Ovary (tissue), 9 donors: ENCODE results near the gene ACTL6A. TPM values are rescaled to one million over a fixed set of nuclear protein-coding genes. Genes with fewer than 3 reads are reported as not detected.

Experiments used
- DNase-seq, 5 donors: peaks; one replicate each; pipeline ENCODE4 v3.0.0-alpha.2; 2019 to 2020
- H3K27ac ChIP-seq, 2 donors: fragments of 200-600 bp; one replicate each; pipeline versions ENCODE4 v1.5.1 to v1.8.0; 2019 to 2022
- H3K27me3 ChIP-seq: fragments of 200-600 bp; one replicate; pipeline ENCODE4 v1.8.0; 2022
- H3K36me3 ChIP-seq: fragments of 200-600 bp; sonication (generic); one replicate; pipeline ENCODE4 v1.5.1; 2019
- H3K4me1 ChIP-seq: one replicate; pipeline ENCODE4 v1.8.1; 2013; ENCODE audit warnings: mild to moderate bottlenecking, moderate library complexity; ENCODE audit not compliant: insufficient read depth
- H3K4me3 ChIP-seq: fragments of 200-600 bp; sonication (generic); one replicate; pipeline ENCODE4 v1.5.1; 2017
- H3K9me3 ChIP-seq, 2 donors: fragments of 200-600 bp in 1 of 2; sonication (generic) in 1 of 2; one replicate each; pipeline versions ENCODE4 v1.5.1 to v1.8.1; 2013 to 2019; ENCODE audit warnings: mild to moderate bottlenecking in 1 of 2, moderate library complexity in 1 of 2
- CTCF ChIP-seq, 3 donors: fragments of 450-650 bp in 2 of 3; fragments of 200-600 bp in 1 of 3; IDR thresholded peaks; one replicate each; pipeline versions ENCODE4 v1.5.1 to v1.8.0; 2016 to 2022; ENCODE audit warnings: antibody characterized with exemption in 3 of 3, mild to moderate bottlenecking in 1 of 3
- EP300 ChIP-seq: sonication (generic); formaldehyde crosslinking; IDR thresholded peaks from one replicate; pipeline ENCODE4 v1.6.1; 2017; ENCODE audit warnings: antibody characterized with exemption
- POLR2A ChIP-seq: fragments of 450-650 bp; IDR thresholded peaks from one replicate; pipeline ENCODE4 v1.6.1; 2017; ENCODE audit warnings: antibody characterized with exemption, mild to moderate bottlenecking, moderate library complexity
- WGBS, 3 donors: extraction: QIAGEN DNeasy Blood & Tissue Kit in 1 of 3; methylation state at CpG; one replicate each; pipeline versions ENCODE4 v1.1.5 to v1.1.7; 2013 to 2017; 5-methylcytosine and 5-hydroxymethylcytosine counted together
- intact Hi-C, 4 donors: fragments of 100-400 bp; cut with DNase I; formaldehyde crosslinking; loops; one replicate each; pipeline versions ENCODE4 v1.11.0 to v1.15.1; 2022 to 2023
- polyA plus RNA-seq, 2 donors: library from polyadenylated mRNA; stranded (reverse); fragments of 200-250 nt in 1 of 2; fragments of 350-450 nt in 1 of 2; fragmentation: Illumina TruSeq in 1 of 2; extraction: RNeasy Lipid Tissue Mini Kit (QIAGEN cat#74804) in 1 of 2; gene quantifications; one replicate each; pipeline ENCODE4 v1.2.3, GENCODE V29; 2013 to 2014
- total RNA-seq, 7 donors: library from RNA; depleted of rRNA in 2 of 7; stranded (reverse); fragments of >200 nt in 2 of 7; fragmentation: NEBNext Ultra II Directional in 3 of 7; extraction: Animal tissue kit (Norgen Biotek cat#: 25700) in 3 of 7; gene quantifications; one replicate each; pipeline versions ENCODE4 v1.1.0 to v1.2.4, GENCODE V29; 2016 to 2023
- donor health status: DM: no; HTN: no; CAD: no; lungs with moderate emphysema.
- donor health status: DM: no; HTN: no; CAD: no.
- donor health status: Bipolar disorder and iron deficiency.
- donor health status: DM: yes; HTN: yes; CAD: no.
- donor health status: DM: no; HTN: no; CAD: no.
- donor health status: DM: yes; HTN: yes; CAD: no.

Gene ACTL6A
- total and polyA plus RNA-seq, 9 donors = 34.6 to 53.0 (median 42.1) TPM

GRCh38 chr3:179610066-179610465, 47.3 kb downstream of the ACTL6A start:
- no peaks in the 10 kb centered on the region for H3K36me3 ChIP-seq
- no peaks in the 10 kb centered on the region for H3K9me3 ChIP-seq
- WGBS, 3 donors = 97 to 98% (median 98%) methylated on average over 4 of the region's 4 CpGs
- H3K4me3 ChIP-seq = no peak overlapping the region
- no peak overlapping the region for H3K27ac ChIP-seq
- no peak for DNase-seq
- no peaks in the 10 kb centered on the region for H3K4me1 ChIP-seq
- intact Hi-C loops = no loop called here
- no peak for TF ChIP-seq CTCF (IDR thresholded peaks at IDR 0.05)
- no peak for TF ChIP-seq EP300
- no peak for TF ChIP-seq POLR2A
- no peaks in the 10 kb centered on the region for H3K27me3 ChIP-seq

GRCh38 chr3:179613807-179614206, 51.1 kb downstream of the ACTL6A start:
- no peaks in the 10 kb centered on the region for H3K36me3 ChIP-seq
- H3K4me3 ChIP-seq = no peak overlapping the region
- H3K27ac ChIP-seq = no peak overlapping the region
- H3K9me3 ChIP-seq = no peaks in the 10 kb centered on the region
- no peaks in the 10 kb centered on the region for H3K4me1 ChIP-seq
- WGBS, 3 donors = 23 to 41% (median 23%) methylated on average over 2 of the region's 2 CpGs
- intact Hi-C loops = no loop called here
- no peaks in the 10 kb centered on the region for H3K27me3 ChIP-seq
- no peak for TF ChIP-seq EP300
- no peak for TF ChIP-seq CTCF (IDR thresholded peaks at IDR 0.05)
- TF ChIP-seq POLR2A = no peak
- no peak for DNase-seq

DNA sequence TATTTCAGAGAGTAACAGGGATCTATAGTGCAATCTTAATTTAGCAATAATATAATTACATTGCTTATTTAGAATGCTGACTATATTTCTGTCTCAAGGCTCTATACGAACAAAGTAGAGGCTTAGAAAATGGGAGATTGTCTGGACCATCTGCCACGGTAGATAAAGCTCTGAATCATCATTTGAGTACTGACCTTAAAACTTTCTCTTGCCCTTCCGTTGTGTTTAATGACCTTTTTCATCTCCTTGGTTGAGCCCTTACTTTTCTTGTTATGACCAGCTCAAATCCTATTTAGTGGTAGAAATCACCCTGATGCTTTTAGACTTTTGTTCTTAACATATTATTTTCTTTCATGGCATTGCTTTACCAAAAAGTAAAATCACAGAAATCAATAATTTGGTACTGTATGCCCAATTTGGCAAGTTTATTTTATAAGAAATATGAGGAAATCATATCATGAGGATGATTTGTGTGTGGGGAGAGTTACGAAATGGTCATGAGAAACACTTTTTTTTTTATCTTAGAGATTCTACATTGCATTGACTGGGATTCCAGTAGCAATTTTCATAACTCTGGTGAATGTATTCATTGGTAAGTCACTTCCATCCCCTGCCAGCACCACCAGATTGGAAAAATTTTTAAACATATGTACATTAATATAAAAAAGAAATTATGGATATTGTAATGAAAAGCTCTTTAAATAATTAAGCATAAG, 52.9 kb downstream of the ACTL6A start:
- H3K27ac ChIP-seq = no peak overlapping the region
- no peak overlapping the region for H3K4me3 ChIP-seq
- H3K27me3 ChIP-seq = no peaks in the 10 kb centered on the region
- H3K36me3 ChIP-seq = no peaks in the 10 kb centered on the region
- no peak for TF ChIP-seq EP300
- TF ChIP-seq POLR2A = no peak
- no peak for TF ChIP-seq CTCF (IDR thresholded peaks at IDR 0.05)
- no peak for DNase-seq
- 70 to 76% (median 73%) methylated on average over 4 of the region's 4 CpGs for WGBS, 3 donors
- H3K4me1 ChIP-seq = no peaks in the 10 kb centered on the region
- H3K9me3 ChIP-seq = no peaks in the 10 kb centered on the region
- intact Hi-C loops = no loop called here

DNA sequence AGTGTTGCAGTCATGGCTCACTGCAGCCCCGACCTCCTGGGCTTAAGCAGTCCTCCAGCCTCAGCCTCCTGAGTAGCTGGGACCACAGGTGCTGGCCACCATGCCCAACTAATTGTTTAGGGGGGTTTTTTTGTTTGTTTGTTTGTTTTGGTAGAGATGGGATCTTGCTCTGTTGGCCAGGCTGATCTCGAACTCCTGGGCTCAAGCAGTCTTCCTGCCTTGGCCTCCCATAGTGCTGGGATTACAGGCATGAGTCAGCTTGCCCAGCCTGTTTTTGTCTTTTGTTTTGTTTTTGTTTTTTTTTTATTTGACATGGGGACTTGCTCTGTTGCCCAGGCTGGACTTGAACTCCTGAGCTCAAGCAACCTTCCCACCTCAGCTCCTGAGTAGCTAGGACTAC, 59.3 kb downstream of the ACTL6A start:
- no peaks in the 10 kb centered on the region for H3K9me3 ChIP-seq
- no peak for TF ChIP-seq POLR2A
- intact Hi-C loops = no loop called here
- H3K27ac ChIP-seq = no peak overlapping the region
- peaks cover 2% of the 10 kb centered on the region for H3K4me1 ChIP-seq
- WGBS, 3 donors = 96 to 98% (median 98%) methylated on average over 2 of the region's 2 CpGs
- no peaks in the 10 kb centered on the region for H3K27me3 ChIP-seq
- no peaks in the 10 kb centered on the region for H3K36me3 ChIP-seq
- H3K4me3 ChIP-seq = no peak overlapping the region
- no peak for DNase-seq

DNA sequence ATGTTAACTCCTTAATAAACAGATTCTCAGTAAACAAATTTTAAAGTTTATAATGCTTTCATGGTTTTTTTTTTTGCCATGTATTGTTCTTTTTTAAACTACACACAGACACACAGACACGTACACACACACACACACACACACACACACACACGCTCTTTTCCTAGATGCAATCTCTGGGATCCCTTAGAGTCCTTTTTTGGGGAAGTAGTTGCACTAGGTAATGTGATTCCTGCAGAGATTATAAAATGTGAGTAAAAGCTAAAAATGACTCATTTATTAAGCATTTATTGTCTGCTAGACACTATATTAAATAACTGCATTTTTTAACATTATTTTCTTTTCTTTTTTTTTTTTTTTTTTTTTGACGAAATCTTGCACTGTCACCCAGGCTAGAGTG, 61.7 kb downstream of the ACTL6A start:
- DNase-seq = no peak
- WGBS, 3 donors = 75 to 89% (median 79%) methylated on average over 3 of the region's 3 CpGs
- Histone ChIP-seq H3K27ac (no peak overlapping the region), H3K4me3 (no peak overlapping the region), H3K36me3 (no peaks in the 10 kb centered on the region), H3K27me3 (no peaks in the 10 kb centered on the region), H3K4me1 (peaks cover 2% of the 10 kb centered on the region), H3K9me3 (no peaks in the 10 kb centered on the region)
- intact Hi-C loops = no loop called here
- no peak for TF ChIP-seq CTCF (IDR thresholded peaks at IDR 0.05)
- TF ChIP-seq EP300 = no peak
- TF ChIP-seq POLR2A = no peak
